Measurements from ENCODE around the gene RSPO1.

DNA sequence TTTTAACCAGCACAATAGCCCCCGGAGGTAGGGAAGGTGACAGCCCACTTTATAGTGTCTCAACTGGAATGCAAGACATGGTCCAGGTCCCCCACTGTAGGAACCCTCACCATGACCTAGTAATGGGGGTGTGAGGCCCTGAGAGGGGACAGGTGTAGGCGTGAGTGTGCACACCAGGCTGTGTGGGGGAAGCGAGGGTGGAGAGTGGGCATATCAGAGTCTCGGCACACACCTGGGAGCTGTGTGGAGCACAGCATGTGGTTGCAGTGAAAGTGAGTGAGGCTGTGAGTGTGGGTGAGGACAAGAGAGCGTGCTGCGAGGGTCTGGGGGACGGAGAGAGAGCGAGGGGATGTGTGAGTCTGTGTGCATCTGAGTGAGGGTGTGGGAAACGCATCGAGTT lies 17.1 kb upstream of the RSPO1 start:
- TF ChIP-seq TEAD4 (IDR thresholded peaks at IDR 0.05; ENCODE audit: borderline replicate concordance, insufficient read depth) = no peak
- TF ChIP-seq POLR2AphosphoS5 (IDR thresholded peaks at IDR 0.05; ENCODE audit: low read depth, low read length) = no peak
- no peak for TF ChIP-seq JUND (IDR thresholded peaks at IDR 0.05)
- TF ChIP-seq, protein P1, sequence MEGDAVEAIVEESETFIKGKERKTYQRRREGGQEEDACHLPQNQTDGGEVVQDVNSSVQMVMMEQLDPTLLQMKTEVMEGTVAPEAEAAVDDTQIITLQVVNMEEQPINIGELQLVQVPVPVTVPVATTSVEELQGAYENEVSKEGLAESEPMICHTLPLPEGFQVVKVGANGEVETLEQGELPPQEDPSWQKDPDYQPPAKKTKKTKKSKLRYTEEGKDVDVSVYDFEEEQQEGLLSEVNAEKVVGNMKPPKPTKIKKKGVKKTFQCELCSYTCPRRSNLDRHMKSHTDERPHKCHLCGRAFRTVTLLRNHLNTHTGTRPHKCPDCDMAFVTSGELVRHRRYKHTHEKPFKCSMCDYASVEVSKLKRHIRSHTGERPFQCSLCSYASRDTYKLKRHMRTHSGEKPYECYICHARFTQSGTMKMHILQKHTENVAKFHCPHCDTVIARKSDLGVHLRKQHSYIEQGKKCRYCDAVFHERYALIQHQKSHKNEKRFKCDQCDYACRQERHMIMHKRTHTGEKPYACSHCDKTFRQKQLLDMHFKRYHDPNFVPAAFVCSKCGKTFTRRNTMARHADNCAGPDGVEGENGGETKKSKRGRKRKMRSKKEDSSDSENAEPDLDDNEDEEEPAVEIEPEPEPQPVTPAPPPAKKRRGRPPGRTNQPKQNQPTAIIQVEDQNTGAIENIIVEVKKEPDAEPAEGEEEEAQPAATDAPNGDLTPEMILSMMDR (IDR thresholded peaks at IDR 0.05) = no peak
